ENCODE results near the gene GLB1L. TPM values are rescaled to one million over a fixed set of nuclear protein-coding genes. Genes with fewer than 3 reads are reported as not detected.

GLB1L gene
- total RNA-seq, 1 donor from 2014 or later: 11.6 TPM

DNA sequence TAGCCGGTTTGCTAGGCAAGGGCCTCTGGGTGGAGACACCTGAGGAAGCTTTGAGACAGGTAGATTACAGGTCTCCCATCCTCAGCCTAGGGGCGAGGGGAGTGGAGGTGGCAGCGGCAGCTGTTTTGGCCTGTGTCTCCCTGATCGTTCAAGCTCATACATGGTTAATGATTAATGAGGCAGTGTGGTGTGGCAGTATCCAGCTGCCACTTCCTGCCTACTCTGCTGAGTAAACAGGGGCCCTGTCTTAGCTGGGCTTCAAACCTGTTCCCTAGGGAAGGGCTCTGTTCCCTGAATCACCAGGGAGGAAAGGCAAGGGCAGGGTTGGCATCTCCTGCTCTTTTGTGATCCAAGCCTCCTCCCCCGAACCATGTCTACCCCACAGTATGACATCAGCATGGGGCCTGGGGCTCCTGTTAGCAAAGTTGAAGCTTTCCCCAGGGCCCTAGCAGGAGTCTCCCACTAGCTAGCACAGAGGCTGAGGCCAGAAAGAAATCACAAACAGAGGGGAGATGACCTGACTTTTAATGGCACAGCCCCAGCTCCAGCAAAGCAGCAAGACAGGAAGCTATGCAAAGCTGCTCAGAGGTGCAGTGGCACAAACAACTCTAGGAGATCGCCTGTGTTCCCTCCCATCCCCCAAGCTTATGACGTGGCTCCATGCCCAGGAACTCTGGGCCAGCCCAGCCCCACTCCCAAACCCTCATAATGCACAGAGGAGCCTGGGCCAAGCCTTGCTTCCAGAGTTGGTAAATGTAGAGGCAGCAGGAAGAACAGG lies 4.1 kb upstream of the GLB1L start:
- Mint-ChIP-seq H3K27me3 (ENCODE audit: low read depth) (peaks cover 42% of the 10 kb centered on the region), H3K36me3 (no peaks in the 10 kb centered on the region), H3K4me3 (no peak overlapping the region), H3K27ac (peak overlapping the region; percentile 84), H3K9me3 (no peaks in the 10 kb centered on the region), H3K4me1 (peaks cover 34% of the 10 kb centered on the region)
- TF ChIP-seq, protein P1, sequence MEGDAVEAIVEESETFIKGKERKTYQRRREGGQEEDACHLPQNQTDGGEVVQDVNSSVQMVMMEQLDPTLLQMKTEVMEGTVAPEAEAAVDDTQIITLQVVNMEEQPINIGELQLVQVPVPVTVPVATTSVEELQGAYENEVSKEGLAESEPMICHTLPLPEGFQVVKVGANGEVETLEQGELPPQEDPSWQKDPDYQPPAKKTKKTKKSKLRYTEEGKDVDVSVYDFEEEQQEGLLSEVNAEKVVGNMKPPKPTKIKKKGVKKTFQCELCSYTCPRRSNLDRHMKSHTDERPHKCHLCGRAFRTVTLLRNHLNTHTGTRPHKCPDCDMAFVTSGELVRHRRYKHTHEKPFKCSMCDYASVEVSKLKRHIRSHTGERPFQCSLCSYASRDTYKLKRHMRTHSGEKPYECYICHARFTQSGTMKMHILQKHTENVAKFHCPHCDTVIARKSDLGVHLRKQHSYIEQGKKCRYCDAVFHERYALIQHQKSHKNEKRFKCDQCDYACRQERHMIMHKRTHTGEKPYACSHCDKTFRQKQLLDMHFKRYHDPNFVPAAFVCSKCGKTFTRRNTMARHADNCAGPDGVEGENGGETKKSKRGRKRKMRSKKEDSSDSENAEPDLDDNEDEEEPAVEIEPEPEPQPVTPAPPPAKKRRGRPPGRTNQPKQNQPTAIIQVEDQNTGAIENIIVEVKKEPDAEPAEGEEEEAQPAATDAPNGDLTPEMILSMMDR (IDR thresholded peaks at IDR 0.05; ENCODE audit: unreplicated experiment): no peak
- DNase-seq (ENCODE audit: low spot score in 2 of 2, unreplicated experiment in 2 of 2): no peak

DNA sequence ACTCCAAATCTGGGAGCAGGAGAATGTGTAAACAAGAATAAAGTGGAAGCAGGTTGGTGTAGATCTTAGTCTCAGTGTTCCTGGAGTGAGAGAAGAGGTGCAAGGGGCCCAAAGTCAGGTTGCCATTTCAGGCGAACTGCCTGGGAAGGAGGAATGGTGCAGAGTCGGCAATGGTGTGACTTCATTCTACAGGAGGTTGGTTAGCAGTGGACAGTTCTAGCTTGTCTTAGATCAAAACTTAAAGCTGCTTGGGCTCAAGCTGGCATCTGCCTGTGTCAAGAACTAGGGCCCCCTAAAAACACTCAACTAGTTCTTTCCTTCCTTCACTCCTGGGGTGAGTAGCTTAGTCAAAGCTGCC lies 3.6 kb upstream of the GLB1L start:
- H3K4me1 Mint-ChIP-seq: peaks cover 33% of the 10 kb centered on the region
- H3K27me3 Mint-ChIP-seq (ENCODE audit: low read depth): peaks cover 37% of the 10 kb centered on the region
- DNase-seq (ENCODE audit: low spot score in 2 of 2, unreplicated experiment in 2 of 2): no peak
- no peaks in the 10 kb centered on the region for H3K9me3 Mint-ChIP-seq
- no peak overlapping the region for H3K4me3 Mint-ChIP-seq
- H3K27ac Mint-ChIP-seq: peak overlapping the region; percentile 36
- TF ChIP-seq, protein P1 (IDR thresholded peaks at IDR 0.05; ENCODE audit: unreplicated experiment): no peak
- H3K36me3 Mint-ChIP-seq: no peaks in the 10 kb centered on the region

DNA sequence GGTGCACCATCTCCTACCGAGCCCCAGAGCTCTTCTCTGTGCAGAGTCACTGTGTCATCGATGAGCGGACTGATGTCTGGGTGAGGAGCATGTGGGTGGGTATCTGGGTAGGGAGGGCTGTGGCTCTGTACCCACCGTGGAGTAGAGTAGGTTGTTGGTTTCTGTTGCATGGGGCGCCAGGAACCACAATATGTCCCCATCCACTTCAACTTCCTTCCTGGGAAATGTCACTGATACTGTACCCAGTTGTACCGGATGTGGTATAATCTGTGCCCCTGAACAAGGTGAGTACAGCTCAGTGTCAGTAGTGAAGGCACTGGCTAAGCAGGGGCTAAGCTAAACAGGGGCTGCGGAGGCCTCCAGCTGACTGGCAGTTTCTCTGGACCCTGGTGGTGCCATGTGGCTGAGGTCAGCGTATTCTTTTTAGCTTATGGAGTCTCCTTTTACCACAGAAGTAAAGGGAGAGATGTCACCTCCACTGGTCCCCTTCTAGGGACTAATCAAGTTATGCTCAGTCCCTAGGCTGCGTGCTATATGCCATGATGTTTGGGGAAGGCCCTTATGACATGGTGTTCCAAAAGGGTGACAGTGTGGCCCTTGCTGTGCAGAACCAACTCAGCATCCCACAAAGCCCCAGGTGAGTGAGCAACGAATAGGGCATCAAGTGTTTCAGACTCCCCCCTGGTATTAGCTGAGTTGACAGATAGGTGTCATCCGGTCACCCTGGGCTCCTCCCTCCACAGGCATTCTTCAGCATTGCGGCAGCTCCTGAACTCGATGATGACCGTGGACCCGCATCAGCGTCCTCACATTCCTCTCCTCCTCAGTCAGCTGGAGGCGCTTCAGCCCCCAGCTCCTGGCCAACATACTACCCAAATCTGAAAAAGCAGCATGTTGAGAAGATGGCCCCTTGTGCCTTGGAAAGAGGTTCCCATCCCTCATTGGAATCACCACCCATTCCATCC lies 2.7 kb upstream of the GLB1L start:
- no peaks in the 10 kb centered on the region for H3K9me3 Mint-ChIP-seq
- H3K4me3 Mint-ChIP-seq: no peak overlapping the region
- no peak overlapping the region for H3K27ac Mint-ChIP-seq
- TF ChIP-seq, protein P1 (IDR thresholded peaks at IDR 0.05; ENCODE audit: unreplicated experiment): no peak
- H3K4me1 Mint-ChIP-seq: peaks cover 28% of the 10 kb centered on the region
- no peak for DNase-seq (ENCODE audit: low spot score in 2 of 2, unreplicated experiment in 2 of 2)
- H3K36me3 Mint-ChIP-seq: no peaks in the 10 kb centered on the region
- H3K27me3 Mint-ChIP-seq (ENCODE audit: low read depth): peaks cover 29% of the 10 kb centered on the region

DNA sequence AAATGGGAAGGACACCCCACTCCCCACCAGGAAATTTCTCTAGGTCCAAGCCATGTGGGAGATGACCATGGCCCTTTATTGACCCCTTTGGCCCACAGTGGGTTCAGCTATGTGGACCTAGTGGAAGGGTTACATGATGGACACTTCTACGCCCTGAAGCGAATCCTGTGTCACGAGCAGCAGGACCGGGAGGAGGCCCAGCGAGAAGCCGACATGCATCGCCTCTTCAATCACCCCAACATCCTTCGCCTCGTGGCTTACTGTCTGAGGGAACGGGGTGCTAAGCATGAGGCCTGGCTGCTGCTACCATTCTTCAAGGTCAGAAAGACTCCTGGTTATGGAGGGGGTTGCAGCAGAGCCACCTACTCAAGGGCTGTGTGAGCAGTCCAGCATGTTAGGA lies 1.3 kb upstream of the GLB1L start:
- H3K9me3 Mint-ChIP-seq: no peaks in the 10 kb centered on the region
- H3K27me3 Mint-ChIP-seq (ENCODE audit: low read depth): peaks cover 15% of the 10 kb centered on the region
- TF ChIP-seq, protein P1 (IDR thresholded peaks at IDR 0.05; ENCODE audit: unreplicated experiment): no peak
- H3K4me1 Mint-ChIP-seq: peaks cover 23% of the 10 kb centered on the region
- H3K27ac Mint-ChIP-seq: no peak overlapping the region
- H3K36me3 Mint-ChIP-seq: no peaks in the 10 kb centered on the region
- no peak for DNase-seq (ENCODE audit: low spot score in 2 of 2, unreplicated experiment in 2 of 2)
- H3K4me3 Mint-ChIP-seq: peak overlapping the region; percentile 91

DNA sequence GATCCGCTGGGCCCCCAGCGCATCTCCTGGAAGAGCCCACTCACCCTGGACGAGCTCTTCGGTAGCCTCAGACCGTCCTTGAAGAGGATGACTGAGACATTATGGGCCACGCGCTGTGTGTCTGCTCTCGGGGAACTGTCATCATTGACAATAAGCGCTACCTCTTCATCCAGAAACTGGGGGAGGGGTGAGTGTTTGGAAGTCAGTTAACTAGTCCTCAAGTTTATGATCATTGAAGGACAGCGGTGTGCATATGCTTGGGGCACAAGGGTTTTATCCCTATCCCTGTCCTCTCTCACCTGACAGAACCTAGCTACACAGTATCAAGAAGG lies 621 bp upstream of the GLB1L start:
- Mint-ChIP-seq H3K27ac (peak overlapping the region; percentile 97), H3K4me3 (peak overlapping the region; percentile 91), H3K27me3 (ENCODE audit: low read depth) (peaks cover 8% of the 10 kb centered on the region), H3K4me1 (peaks cover 23% of the 10 kb centered on the region), H3K9me3 (no peaks in the 10 kb centered on the region), H3K36me3 (no peaks in the 10 kb centered on the region)
- TF ChIP-seq, protein P1 (IDR thresholded peaks at IDR 0.05; ENCODE audit: unreplicated experiment): no peak
- DNase-seq (ENCODE audit: low spot score in 2 of 2, unreplicated experiment in 2 of 2): no peak
